Measurements from ENCODE around the gene C1QTNF8.
A peak's percentile ranks its signal among the peaks of the same experiment; 100 is the strongest.

Gene C1QTNF8

DNA sequence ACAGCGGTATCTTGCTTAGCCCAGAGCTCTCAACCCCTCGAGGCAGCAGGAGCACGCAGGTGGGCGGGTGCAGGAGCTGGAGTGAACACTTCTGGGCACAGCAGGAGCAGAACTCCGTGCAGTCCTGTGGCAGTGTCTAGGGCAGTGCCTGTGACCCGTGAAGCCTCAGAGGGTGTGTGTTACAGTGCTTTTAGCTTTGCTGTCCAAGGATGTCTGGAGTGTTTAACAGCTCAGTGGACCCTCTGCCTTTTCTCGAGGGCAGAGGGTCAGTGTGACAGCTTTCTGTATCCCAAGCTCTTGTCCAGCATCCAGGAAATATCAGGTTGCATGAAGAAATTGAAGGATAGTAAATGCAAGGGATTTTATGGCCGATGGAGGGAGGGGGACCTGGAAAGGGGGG is 39.8 kb downstream of the C1QTNF8 start:
- no peak for DNase-seq

DNA sequence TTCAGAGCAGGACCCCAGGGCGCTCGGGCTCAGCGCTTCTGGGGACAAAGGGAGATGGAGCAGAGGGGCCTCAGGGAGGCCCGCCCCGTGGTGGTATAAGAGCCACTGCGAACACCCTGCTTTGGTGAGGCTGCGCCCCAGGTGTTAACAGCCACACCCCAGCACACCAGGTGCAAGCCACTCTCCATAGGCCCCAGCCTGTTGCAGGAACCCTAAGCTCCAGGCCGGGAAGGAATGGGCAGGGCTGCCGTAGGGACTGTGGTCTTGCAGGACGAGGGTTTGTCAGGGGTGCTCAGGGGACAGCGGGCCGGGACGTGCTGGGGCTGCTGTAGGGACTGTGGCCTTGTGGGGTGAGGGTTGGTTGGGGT is 40.5 kb downstream of the C1QTNF8 start:
- DNase-seq, result no peak

DNA sequence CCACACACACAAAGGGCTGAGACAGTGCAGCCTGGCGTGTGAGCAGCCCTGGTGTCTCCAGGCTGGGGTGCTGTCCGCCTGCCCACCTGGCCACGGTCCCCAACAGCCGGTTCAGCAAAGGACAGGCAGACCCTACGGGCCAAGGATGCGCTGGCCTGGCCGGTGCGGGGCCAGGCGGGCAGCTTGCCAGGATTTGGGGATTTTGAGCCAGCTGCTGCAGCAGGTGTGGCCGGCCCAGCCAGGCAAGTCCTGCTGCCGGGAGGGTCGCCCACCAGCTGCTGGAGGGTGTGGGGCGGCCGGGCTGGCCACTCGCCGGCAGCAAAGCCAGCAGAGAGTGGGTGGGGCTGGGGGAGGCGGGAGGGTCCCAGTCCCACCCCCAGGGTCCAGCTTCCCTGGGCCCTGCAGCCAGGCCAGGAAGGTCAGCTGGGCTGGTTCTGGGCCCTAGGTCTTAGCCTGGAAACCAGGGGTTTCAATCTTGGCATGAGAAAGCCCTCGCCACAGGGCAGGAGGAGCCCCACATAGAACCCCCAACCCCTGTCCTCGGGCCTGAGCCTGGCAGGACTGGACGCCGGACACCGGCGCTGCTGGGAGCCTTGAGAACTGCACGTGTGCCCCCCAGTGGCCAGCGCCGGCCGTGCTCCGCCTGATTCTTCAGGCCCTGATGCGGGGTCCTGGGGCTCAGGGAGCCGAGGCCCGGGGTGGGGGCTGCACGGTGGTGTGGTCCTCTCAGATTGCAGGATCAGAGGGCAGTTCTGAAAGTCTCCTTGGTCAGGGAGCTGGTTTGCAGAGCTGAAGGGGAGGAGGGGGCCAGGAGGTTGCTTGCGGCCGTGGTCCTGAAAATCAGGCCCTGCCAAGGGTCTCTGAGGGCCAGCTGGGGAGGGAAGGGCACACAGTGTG is 41.1 kb downstream of the C1QTNF8 start:
- peak in 1 of 2 experiments; percentile 52 for DNase-seq

DNA sequence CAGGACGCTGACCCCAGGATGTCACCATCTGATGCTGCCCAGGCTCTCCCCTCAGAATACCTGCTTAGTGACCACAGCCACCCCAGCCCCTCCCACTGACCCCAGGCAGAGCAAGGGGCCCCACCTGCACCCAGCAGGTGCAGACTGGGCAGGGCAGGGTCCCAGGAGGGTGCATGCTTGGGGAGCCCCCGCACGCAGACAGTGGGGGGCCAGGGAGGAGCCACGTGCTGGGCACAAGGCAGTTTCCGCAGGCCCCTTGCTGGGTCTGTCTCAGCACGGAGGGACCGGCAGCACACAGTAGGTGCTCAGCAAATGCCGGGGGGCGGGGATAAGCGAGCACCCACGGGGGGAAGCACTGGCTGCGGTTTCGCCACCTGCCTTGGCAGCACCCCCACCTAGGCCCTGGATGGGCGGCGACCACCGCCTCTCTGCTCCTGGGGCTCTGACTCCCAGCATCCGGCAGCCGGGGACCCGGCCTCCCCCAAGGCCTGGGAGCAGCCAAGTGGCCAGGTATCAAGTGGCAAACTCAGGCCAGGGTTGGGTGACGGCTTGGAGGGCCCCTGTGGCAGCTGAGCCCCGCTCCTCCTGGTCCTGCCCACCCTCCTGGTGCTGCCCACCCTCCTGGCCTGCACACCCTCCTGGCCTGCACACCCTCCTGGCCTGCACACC is 42.2 kb downstream of the C1QTNF8 start:
- no peak for DNase-seq

DNA sequence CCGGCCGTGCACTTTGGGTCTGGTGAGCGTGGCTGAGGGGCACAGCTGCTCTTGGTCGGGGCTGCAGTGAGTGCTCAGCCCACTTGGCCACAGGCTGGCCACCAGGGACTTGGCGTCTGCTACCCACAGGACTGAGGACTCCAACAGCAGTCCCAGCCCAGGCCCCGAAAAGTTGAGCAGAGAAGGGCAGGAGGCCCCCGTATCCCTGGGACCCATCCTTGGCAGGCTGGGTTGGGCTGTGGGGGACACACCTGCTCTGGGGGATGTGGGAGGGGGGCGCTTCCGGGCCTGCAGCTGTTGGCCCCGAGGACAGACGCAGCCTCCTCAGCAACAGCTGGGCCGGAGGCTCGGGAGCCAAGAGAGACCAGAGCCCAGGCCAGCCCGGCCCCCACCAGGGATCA is 42.9 kb downstream of the C1QTNF8 start:
- DNase-seq, result no peak

DNA sequence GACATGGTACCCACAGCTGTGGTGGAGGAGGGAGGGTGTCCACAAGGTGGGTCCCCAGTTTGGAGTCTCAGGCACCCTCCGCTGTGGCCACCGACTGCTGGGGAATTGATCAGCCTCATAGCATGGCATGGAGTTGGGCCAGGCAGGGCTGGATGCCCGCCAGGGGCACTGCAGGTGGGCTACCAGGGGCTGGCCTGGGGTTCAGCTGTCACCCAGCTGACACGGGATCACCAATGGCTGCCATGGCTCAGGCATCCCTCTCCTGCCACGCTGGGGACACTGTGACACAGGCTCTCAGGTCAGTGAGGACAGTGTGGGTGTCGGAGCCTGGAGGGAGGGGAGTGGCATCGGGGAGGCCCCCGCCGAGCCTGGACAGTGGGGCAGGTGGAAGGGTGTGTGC is 43.3 kb downstream of the C1QTNF8 start:
- DNase-seq, result no peak

DNA sequence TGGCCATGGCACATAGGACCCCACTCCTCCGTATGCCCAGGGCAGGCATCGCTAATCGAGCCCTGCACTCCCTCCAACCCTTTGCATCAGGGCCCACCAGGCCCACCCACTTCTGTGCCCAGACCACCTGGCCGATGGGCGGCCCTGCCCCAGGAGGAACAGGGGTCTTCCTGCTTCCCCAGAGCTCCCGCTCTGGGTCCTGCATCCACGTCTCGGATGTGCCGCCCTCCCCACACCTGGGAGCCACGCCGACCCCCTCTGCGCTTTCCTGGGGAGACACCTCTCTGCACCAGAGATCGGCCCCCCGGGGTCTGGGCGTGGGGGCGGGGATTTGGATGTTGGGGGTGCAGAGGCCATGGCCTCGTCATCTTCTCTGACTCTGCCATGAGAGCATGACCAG is 44.6 kb downstream of the C1QTNF8 start:
- no peak for DNase-seq

DNA sequence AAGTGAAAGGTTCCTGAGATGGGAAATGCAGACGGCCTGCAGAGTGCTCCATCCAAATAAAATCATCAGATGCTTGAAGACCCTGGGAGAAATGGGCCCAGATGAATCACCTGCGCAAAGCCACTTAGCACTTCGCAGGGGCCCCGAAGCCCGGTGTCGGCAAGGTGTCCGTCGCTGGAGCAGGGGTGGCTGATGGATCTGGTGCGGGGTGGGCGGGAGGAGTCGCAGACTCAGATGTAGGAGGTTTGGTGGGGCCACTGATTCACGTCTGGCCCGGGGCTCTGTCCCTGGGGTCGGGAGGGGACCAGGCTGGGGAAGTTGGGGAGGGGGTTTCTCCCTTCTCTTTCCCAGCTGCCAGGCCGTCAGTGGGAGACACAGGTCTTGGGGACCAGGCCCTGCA is 45.1 kb downstream of the C1QTNF8 start:
- no peak for DNase-seq

DNA sequence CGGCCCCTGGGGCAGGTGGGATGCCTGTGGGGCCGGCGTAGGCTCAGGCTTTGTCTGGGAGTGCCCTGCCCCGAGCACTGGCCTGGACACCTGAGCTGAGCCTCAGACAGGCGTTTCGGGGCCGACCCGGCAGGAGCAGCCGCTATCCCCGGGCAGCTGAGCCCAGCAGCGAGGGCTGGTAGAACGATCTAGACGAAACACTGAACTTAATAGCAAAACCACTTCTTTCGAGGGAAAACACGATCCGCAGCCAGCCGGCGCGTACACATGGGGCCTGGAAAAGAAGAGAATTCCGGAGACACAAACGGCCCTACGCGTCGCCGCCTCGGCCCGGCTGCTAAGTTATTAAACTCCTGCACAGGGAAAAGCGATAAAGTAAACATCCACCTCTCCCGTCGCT is 45.5 kb downstream of the C1QTNF8 start:
- no peak for DNase-seq

DNA sequence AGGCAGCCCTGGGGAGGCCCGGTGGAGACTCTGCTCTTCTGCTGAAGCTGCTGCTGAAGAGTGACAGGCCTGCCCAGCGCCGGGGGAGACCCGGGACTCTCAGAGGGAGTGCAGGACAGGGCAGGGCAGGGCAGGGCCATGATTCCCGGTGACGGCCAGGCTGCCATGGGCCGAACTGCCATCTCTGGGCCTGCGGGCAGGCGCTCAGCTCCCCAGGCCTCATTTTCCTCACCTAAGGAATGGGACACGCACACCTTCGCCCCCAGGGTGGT is 46.1 kb downstream of the C1QTNF8 start:
- no peak for DNase-seq

DNA sequence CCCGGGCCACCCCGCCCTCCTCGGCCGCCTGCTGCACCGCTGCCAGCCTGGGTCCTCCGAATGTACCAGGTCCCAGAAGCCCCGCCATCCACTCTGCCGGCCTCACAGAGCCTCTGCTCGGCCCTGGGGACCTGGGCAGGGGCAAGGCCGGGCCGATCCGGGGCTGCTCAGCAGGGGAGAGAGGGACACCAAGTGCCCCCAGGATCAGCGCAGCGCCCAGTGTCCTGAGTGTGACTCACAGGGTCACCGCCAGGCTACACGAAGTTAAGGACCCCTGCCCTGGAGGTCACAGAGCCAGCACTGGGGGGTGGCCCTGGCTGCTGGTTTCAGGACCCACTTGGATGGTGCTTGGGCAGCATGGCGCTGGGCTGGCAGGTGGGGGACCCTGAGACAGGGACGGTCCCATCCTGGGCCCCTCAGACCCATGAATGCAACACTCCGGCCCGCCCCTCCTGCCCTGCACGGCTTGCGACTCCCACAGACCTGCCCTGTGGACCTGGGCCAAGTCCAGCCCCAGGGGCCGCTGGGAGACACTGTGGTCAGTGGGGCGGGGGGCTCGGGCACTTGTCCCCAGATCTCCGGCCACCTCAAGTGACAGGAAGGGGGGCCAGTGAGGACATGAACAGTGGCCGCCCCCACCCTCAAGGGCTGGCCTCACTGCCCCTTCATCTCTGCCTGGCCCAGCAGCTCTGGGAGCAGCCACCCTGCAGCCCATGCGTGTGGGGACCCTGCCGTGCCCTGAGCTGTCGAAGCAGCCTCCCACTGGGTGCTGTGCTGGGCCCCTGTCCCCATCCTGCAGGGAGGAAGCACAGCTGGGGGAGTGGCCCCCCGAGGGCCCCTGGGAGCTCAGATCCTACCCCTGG is 46.7 kb downstream of the C1QTNF8 start:
- no peak for DNase-seq

DNA sequence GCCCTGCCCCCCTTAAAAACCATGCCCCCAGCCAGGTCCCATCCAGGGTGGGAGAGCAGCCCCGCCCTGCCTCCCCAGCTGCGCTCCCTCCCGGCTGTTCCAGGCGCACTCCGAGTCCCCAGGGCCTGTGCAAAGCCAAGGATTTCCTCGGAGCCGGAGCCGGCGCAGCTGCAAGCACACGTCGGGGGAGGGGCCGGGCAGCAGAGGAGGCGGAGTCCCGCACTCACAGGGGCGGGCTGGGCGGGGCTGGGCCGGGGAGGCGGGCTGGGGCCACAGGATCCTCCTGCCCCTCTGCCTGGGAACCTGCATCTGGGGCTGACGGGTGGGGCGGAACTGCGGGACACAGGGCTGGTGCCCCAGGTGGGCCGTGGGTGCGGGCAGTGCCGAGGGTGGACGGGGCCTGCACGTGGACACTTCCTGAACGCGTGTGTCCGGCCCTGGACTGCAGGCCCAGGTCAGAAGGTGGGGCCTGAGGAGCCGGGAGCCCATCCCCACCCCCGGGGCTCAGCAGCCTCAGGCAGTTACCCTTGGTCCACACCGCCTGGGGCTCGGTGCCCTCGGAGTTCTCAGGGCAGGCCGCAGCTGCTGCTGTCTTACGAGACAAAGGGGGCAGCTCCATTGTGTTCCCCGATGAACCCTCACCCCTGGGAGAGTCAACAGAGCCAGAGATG is 47.5 kb downstream of the C1QTNF8 start:
- DNase-seq, result peak in 1 of 2 experiments; percentile 74

DNA sequence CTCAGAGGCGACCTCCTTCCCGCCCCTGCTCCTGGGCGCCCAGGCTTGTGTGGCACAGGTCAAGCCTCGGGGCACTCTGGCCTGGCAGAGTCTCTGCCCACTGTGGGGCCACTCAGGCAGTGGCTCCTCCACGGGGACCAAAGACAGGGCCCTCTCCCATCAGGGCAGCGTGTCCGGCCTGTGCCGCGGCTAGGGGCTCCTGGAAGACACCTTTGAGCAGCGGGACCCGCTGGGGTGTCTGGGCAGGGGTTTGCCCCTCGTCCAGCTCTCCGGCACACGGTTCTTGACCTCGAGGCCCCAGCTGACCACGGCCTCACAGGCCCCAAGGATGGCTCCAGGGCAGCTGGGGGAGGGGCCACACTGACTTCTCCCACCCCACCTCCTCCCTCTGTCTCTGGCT is 48.2 kb downstream of the C1QTNF8 start:
- DNase-seq, result no peak

DNA sequence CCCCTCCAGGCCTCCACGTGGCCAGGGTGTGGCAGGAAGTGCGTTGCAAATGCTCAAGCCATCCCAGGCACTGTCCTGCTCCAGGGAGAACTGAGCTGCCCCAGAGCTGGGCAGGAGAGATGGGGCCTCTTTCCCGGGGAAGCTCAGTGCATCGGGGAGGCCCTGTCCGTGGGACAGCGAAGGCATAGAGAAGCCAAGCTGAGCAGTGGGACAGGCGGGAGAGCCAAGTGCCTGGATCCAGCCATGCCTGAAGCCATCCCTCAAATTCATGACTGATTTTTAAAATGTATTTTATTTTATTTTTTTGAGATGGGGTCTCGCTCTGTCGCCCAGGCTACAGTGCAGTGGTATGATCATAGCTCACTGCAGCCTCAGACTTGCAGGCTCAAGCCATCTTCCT is 48.9 kb downstream of the C1QTNF8 start:
- no peak for DNase-seq

DNA sequence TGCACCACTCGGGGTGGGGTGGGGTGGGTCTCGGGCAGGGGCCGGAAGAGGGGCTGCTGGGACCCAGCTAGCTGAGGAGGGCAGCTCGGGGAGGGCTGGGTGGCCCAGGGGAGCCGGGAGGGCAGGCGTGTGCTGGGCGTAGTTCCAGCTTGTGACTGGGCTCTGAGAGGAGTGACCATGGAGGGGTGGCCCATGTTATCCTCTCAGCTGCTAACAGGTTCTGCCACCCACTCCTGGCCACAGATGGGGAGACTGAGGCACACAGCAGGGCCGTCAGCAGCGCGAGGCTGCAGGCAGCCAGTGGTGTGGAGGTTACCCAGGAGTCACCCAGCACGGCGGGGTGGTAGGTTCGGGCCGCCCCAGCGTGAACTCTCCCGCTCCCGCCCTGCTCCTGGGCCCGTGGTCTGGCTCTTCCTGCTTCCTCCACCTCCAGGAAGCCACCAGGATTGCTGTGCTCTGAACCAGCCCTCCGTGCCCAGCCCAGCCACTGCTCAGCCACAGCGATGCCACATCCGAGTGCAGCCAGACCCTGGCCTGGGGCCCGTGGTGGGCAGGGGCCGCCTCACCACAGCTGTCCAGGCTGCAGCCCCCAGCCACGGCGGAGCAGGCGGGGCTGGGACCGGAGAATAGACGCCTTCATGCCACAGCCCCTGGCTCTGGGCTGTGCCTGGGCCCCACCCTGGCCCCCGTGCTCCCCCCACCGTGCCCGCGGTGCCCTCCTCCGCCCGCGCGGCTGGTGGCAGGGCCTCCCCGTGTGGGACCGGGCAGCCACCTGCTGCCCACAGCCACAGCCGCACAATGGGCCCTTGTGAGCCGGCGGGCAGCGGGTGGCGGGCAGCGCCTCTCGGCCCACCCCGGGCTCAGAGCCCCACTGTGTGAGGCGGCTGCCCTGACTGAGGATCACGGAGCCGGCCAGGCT is 49.8 kb downstream of the C1QTNF8 start:
- DNase-seq, result no peak

DNA sequence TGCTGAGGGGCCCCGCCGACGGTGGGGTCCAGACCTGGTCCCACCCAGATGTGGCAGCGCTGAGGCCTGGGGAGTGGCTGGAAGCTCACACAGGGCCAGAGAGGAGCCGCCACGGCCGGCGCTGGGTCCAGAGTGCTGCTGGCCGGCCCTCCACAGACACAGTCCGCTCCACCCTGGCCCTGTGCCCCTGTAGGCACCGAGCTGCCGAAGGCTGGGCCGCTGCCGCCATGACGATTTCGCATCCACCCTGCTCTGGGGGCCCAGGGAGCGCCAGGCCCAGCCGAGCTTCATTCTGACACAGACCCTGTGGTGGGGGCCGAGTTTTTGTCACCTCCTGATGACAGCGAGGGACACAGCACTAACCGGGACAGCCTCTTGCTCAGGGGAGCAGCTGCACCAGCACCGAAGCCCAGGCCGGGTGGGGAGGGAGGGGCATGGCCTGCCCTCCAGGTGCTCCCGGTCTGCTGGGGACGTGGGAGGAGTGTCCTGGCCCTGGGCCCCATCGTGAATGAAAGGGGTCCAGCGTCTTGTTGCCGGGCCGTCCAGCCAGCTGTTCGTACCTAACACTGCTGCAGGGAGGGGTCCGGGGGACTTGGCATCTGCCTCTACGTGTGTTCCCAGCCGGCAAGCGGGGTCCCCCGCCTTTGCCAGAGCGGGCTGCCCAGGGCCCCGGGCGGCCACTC is 50.6 kb downstream of the C1QTNF8 start:
- DNase-seq, result no peak

DNA sequence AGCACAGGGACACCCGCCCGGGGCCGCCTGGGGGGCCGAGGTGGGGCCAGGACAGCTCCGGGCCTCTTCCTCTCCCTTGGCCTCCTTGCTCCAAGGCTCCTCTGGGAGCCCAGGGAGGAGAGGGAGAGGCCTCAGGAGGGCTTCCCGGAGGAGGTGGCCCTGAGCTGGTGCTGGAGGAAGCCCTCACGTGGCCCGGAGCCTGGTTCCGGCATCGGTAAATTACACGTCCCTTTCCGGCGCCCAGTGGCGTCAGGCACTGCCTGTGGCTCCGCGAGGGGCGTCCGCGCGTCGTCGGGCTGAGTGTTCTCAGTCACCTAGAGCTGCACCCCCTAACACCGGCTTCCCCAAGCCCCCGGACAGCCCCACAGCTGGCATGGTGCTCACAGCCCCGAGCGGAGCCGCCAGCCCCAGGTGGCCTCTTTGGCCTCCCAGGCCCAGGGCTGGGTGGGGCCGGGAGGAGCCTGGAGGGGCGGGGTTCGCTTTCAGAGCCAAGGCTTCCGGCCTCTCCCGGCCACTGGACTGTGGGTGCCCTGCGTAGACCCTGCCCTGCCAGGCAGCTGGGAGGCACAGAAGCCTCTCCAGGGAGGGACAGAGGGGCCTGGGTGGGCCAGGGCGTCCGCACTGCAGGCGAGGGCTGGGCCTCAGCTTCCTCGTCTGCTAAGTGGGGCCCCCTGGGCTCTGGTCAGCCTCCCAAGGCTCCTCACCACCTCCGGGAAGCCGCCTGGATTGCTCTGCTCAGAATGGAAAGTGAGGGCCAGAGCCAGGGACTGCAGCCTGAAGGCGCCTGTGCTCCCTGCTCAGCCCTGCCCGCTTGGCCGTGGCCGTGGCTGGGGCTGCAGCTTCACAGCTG is 51.4 kb downstream of the C1QTNF8 start:
- DNase-seq, result no peak

DNA sequence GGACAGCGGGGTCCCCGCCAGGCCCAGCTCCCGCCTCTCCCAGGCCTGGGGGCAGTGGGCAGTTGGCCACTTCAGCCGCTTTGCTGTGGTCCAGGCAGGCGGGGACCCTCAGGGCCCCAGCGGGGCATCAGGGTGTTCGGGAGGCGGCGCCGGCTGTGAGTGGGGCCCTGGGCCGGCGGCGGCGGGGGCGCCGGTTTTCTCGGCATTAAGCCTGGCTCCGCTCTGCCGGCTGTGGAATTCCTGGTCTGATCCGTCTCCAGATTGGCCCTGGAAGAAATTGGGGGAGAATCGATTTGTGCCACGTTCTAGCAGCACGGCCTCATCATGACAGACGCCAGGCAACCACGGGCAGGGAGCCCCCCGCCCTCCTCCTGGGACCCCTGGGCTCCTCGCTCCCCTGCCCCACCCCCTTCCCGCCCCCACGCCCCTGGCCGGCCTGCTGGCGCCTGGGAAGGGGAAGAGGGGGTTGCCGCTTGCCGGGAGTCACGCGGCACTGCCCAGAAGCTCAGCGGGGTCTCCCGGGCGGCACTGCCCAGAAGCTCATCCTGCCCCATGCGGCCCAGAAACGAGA is 52.1 kb downstream of the C1QTNF8 start:
- DNase-seq, result no peak

DNA sequence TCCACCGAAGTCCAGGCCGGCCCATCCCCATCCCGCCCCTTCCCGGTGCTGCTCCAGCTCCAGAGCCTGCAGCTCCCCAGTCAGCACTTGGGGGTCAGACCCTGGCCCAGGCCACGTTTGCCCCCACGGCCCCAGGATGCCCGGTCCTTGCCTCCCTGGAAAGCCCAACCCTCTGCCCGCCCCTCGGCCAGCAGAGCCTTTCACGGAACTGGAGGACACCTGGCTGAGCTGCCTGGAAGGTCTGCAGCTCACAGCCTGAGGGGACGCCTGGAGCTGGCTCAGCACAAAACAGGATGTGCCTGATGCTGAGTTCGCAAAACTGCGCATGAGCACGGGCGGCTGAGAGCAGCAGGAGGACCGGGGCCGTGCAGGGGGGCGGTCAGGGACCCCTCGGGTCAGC is 53.2 kb downstream of the C1QTNF8 start:
- peak in 1 of 2 experiments; percentile 46 for DNase-seq
